ENCODE results near the gene EOGT.

The EOGT gene

GRCh38 chr3:69033470-69033869 is 20.0 kb upstream of the EOGT start:
- no peak overlapping the region for H2BK15ac ChIP-seq (ENCODE audit: low read length)
- no peak overlapping the region for H3K9ac ChIP-seq (ENCODE audit: low read depth, low read length, poor library complexity)
- H2AK5ac ChIP-seq (ENCODE audit: low read depth, low read length): no peak overlapping the region
- H3K4ac ChIP-seq (ENCODE audit: low read length): no peak overlapping the region
- no CpG with 5 or more reads among the region's 7 CpGs for WGBS, 2 donors (ENCODE audit: extremely low coverage in 2 of 2, insufficient read length in 2 of 2, insufficient replicate concordance in 1 of 2)
- no peak overlapping the region for H3K27ac ChIP-seq (replicated peaks; ENCODE audit: low read length)
- H3K9me3 ChIP-seq (replicated peaks in 1 of 2; ENCODE audit: control insufficient read depth in 2 of 2, insufficient read depth in 1 of 2, low read depth in 1 of 2, low read length in 2 of 2): no peaks in the 10 kb centered on the region
- no peaks in the 10 kb centered on the region for H3K4me1 ChIP-seq (ENCODE audit: control insufficient read depth in 2 of 2, insufficient read depth in 1 of 2, low read depth in 1 of 2, low read length in 2 of 2)
- no peak overlapping the region for H2BK5ac ChIP-seq (ENCODE audit: low read length)
- H2BK12ac ChIP-seq (ENCODE audit: low read length): no peak overlapping the region
- peaks cover 14 to 95% of the 10 kb centered on the region in 2 donors for H3K36me3 ChIP-seq (replicated peaks in 1 of 2; ENCODE audit: control insufficient read depth in 2 of 2, insufficient read depth in 2 of 2, low read length in 2 of 2)
- H3K4me2 ChIP-seq (ENCODE audit: insufficient read depth, low read length, poor library complexity, severe bottlenecking): no peak overlapping the region
- H3K79me1 ChIP-seq (ENCODE audit: low read depth, low read length): no peaks in the 10 kb centered on the region
- H2AFZ ChIP-seq (ENCODE audit: low read length): no peak overlapping the region
- no peak overlapping the region for H3K14ac ChIP-seq (ENCODE audit: low read length)
- H3K4me3 ChIP-seq (ENCODE audit: low read length in 2 of 2): no peak overlapping the region
- H3K27me3 ChIP-seq (ENCODE audit: control insufficient read depth in 3 of 3, insufficient read depth in 3 of 3, low read depth in 1 of 3, low read length in 3 of 3): no peaks in the 10 kb centered on the region
- no peak overlapping the region for H3K18ac ChIP-seq (ENCODE audit: low read length)
- no peak overlapping the region for H4K8ac ChIP-seq (ENCODE audit: low read depth, low read length)
- no peak overlapping the region for H2BK120ac ChIP-seq (ENCODE audit: low read depth, low read length)
- H4K91ac ChIP-seq (ENCODE audit: low read depth, low read length, poor library complexity): no peak overlapping the region
- H3K23ac ChIP-seq (ENCODE audit: low read depth, low read length, poor library complexity): no peak overlapping the region
- no peak for DNase-seq (ENCODE audit: low spot score)

GRCh38 chr3:69032737-69033136 is 19.3 kb upstream of the EOGT start:
- Histone ChIP-seq H3K27ac (replicated peaks; ENCODE audit: low read length) (no peak overlapping the region), H2BK5ac (ENCODE audit: low read length) (no peak overlapping the region), H3K4me3 (ENCODE audit: low read length in 2 of 2) (no peak overlapping the region), H3K9ac (ENCODE audit: low read depth, low read length, poor library complexity) (no peak overlapping the region), H3K4me1 (ENCODE audit: control insufficient read depth in 2 of 2, insufficient read depth in 1 of 2, low read depth in 1 of 2, low read length in 2 of 2) (no peaks in the 10 kb centered on the region), H2BK15ac (ENCODE audit: low read length) (no peak overlapping the region), H2AK5ac (ENCODE audit: low read depth, low read length) (no peak overlapping the region), H3K23ac (ENCODE audit: low read depth, low read length, poor library complexity) (no peak overlapping the region), H3K4me2 (ENCODE audit: insufficient read depth, low read length, poor library complexity, severe bottlenecking) (no peak overlapping the region), H4K8ac (ENCODE audit: low read depth, low read length) (no peak overlapping the region), H4K91ac (ENCODE audit: low read depth, low read length, poor library complexity) (no peak overlapping the region), H2BK120ac (ENCODE audit: low read depth, low read length) (no peak overlapping the region), H2AFZ (ENCODE audit: low read length) (no peak overlapping the region), H3K4ac (ENCODE audit: low read length) (no peak overlapping the region), H2BK12ac (ENCODE audit: low read length) (no peak overlapping the region), H3K79me1 (ENCODE audit: low read depth, low read length) (no peaks in the 10 kb centered on the region), H3K9me3 (replicated peaks in 1 of 2; ENCODE audit: control insufficient read depth in 2 of 2, insufficient read depth in 1 of 2, low read depth in 1 of 2, low read length in 2 of 2) (no peaks in the 10 kb centered on the region), H3K18ac (ENCODE audit: low read length) (no peak overlapping the region), H3K14ac (ENCODE audit: low read length) (no peak overlapping the region), H3K27me3 (ENCODE audit: control insufficient read depth in 3 of 3, insufficient read depth in 3 of 3, low read depth in 1 of 3, low read length in 3 of 3) (no peaks in the 10 kb centered on the region), H3K36me3 (replicated peaks in 1 of 2; ENCODE audit: control insufficient read depth in 2 of 2, insufficient read depth in 2 of 2, low read length in 2 of 2) (peaks cover 12 to 95% of the 10 kb centered on the region in 2 donors)
- DNase-seq (ENCODE audit: low spot score): no peak
- no CpG with 5 or more reads among the region's 9 CpGs for WGBS, 2 donors (ENCODE audit: extremely low coverage in 2 of 2, insufficient read length in 2 of 2, insufficient replicate concordance in 1 of 2)

GRCh38 chr3:69032142-69032541 is 18.7 kb upstream of the EOGT start:
- H3K9me3 ChIP-seq (replicated peaks in 1 of 2; ENCODE audit: control insufficient read depth in 2 of 2, insufficient read depth in 1 of 2, low read depth in 1 of 2, low read length in 2 of 2): no peaks in the 10 kb centered on the region
- no peaks in the 10 kb centered on the region for H3K4me1 ChIP-seq (ENCODE audit: control insufficient read depth in 2 of 2, insufficient read depth in 1 of 2, low read depth in 1 of 2, low read length in 2 of 2)
- H2BK15ac ChIP-seq (ENCODE audit: low read length): no peak overlapping the region
- DNase-seq (ENCODE audit: low spot score): no peak
- H2BK5ac ChIP-seq (ENCODE audit: low read length): no peak overlapping the region
- H2AFZ ChIP-seq (ENCODE audit: low read length): no peak overlapping the region
- H3K23ac ChIP-seq (ENCODE audit: low read depth, low read length, poor library complexity): no peak overlapping the region
- H2BK12ac ChIP-seq (ENCODE audit: low read length): no peak overlapping the region
- H3K14ac ChIP-seq (ENCODE audit: low read length): no peak overlapping the region
- H2AK5ac ChIP-seq (ENCODE audit: low read depth, low read length): no peak overlapping the region
- no peak overlapping the region for H3K4ac ChIP-seq (ENCODE audit: low read length)
- peaks cover 13 to 98% of the 10 kb centered on the region in 2 donors for H3K36me3 ChIP-seq (replicated peaks in 1 of 2; ENCODE audit: control insufficient read depth in 2 of 2, insufficient read depth in 2 of 2, low read length in 2 of 2)
- H2BK120ac ChIP-seq (ENCODE audit: low read depth, low read length): no peak overlapping the region
- H3K18ac ChIP-seq (ENCODE audit: low read length): no peak overlapping the region
- no CpG with 5 or more reads among the region's 2 CpGs for WGBS, 2 donors (ENCODE audit: extremely low coverage in 2 of 2, insufficient read length in 2 of 2, insufficient replicate concordance in 1 of 2)
- H3K9ac ChIP-seq (ENCODE audit: low read depth, low read length, poor library complexity): no peak overlapping the region
- H3K79me1 ChIP-seq (ENCODE audit: low read depth, low read length): no peaks in the 10 kb centered on the region
- no peaks in the 10 kb centered on the region for H3K27me3 ChIP-seq (ENCODE audit: control insufficient read depth in 3 of 3, insufficient read depth in 3 of 3, low read depth in 1 of 3, low read length in 3 of 3)
- H3K4me3 ChIP-seq (ENCODE audit: low read length in 2 of 2): no peak overlapping the region
- no peak overlapping the region for H4K91ac ChIP-seq (ENCODE audit: low read depth, low read length, poor library complexity)
- H3K4me2 ChIP-seq (ENCODE audit: insufficient read depth, low read length, poor library complexity, severe bottlenecking): no peak overlapping the region
- no peak overlapping the region for H4K8ac ChIP-seq (ENCODE audit: low read depth, low read length)
- no peak overlapping the region for H3K27ac ChIP-seq (replicated peaks; ENCODE audit: low read length)

- Histone ChIP-seq H3K9ac (ENCODE audit: low read depth, low read length, poor library complexity) (no peak overlapping the region), H2BK15ac (ENCODE audit: low read length) (no peak overlapping the region), H3K4ac (ENCODE audit: low read length) (no peak overlapping the region), H3K79me1 (ENCODE audit: low read depth, low read length) (no peaks in the 10 kb centered on the region), H3K27ac (replicated peaks; ENCODE audit: low read length) (no peak overlapping the region), H3K23ac (ENCODE audit: low read depth, low read length, poor library complexity) (no peak overlapping the region), H3K4me3 (ENCODE audit: low read length in 2 of 2) (no peak overlapping the region), H4K8ac (ENCODE audit: low read depth, low read length) (no peak overlapping the region), H3K4me1 (ENCODE audit: control insufficient read depth in 2 of 2, insufficient read depth in 1 of 2, low read depth in 1 of 2, low read length in 2 of 2) (no peaks in the 10 kb centered on the region), H3K9me3 (replicated peaks in 1 of 2; ENCODE audit: control insufficient read depth in 2 of 2, insufficient read depth in 1 of 2, low read depth in 1 of 2, low read length in 2 of 2) (no peaks in the 10 kb centered on the region), H2AK5ac (ENCODE audit: low read depth, low read length) (no peak overlapping the region), H3K4me2 (ENCODE audit: insufficient read depth, low read length, poor library complexity, severe bottlenecking) (no peak overlapping the region), H3K18ac (ENCODE audit: low read length) (no peak overlapping the region), H2AFZ (ENCODE audit: low read length) (no peak overlapping the region), H2BK120ac (ENCODE audit: low read depth, low read length) (no peak overlapping the region), H3K14ac (ENCODE audit: low read length) (no peak overlapping the region), H3K27me3 (ENCODE audit: control insufficient read depth in 3 of 3, insufficient read depth in 3 of 3, low read depth in 1 of 3, low read length in 3 of 3) (no peaks in the 10 kb centered on the region), H2BK5ac (ENCODE audit: low read length) (no peak overlapping the region), H4K91ac (ENCODE audit: low read depth, low read length, poor library complexity) (no peak overlapping the region), H3K36me3 (replicated peaks in 1 of 2; ENCODE audit: control insufficient read depth in 2 of 2, insufficient read depth in 2 of 2, low read length in 2 of 2) (peaks cover 14 to 98% of the 10 kb centered on the region in 2 donors), H2BK12ac (ENCODE audit: low read length) (no peak overlapping the region)
- no peak for DNase-seq (ENCODE audit: low spot score)
- no CpG with 5 or more reads among the region's 1 CpG for WGBS, 2 donors (ENCODE audit: extremely low coverage in 2 of 2, insufficient read length in 2 of 2, insufficient replicate concordance in 1 of 2)
Observed at GRCh38 chr3:69031635-69032034, 18.2 kb upstream of the EOGT start.
